Nephron progenitor cell (in vitro differentiated cells): ENCODE results near the gene RGS5.

Source experiments
- DNase-seq: peaks from one replicate; pipeline ENCODE4 v3.0.0; 2021
- H3K27ac Mint-ChIP-seq: 2 replicates; pipeline ENCODE4 v1.8.0; 2021; ENCODE audit warnings: mild to moderate bottlenecking, moderate library complexity, mixed read lengths
- H3K27me3 Mint-ChIP-seq: 2 replicates; pipeline ENCODE4 v1.8.0; 2021; ENCODE audit warnings: mild to moderate bottlenecking, low read depth, mixed read lengths; ENCODE audit not compliant: poor library complexity
- H3K36me3 Mint-ChIP-seq: 2 replicates; pipeline ENCODE4 v1.8.0; 2021; ENCODE audit warnings: low read depth, mixed read lengths
- H3K4me1 Mint-ChIP-seq: 2 replicates; pipeline ENCODE4 v1.8.0; 2021; ENCODE audit warnings: mixed read lengths
- H3K4me3 Mint-ChIP-seq: 2 replicates; pipeline ENCODE4 v1.8.0; 2021; ENCODE audit warnings: mild to moderate bottlenecking, moderate library complexity, mixed read lengths
- H3K9me3 Mint-ChIP-seq: 2 replicates; pipeline ENCODE4 v1.8.0; 2021; ENCODE audit warnings: mild to moderate bottlenecking, moderate library complexity, mixed read lengths
- TF ChIP-seq, protein P1 (sequence below): fragments of 200-600 bp; sonication (generic); IDR thresholded peaks from 2 replicates; pipeline ENCODE4 v1.5.0; 2021; ENCODE audit warnings: antibody characterized with exemption

Gene RGS5

GRCh38 chr1:163137556-163138265 is 65.0 kb downstream of the RGS5 start:
- DNase-seq = no peak
- Mint-ChIP-seq H3K4me3 (no peak overlapping the region), H3K9me3 (peaks cover 3% of the 10 kb centered on the region), H3K4me1 (peaks cover 4% of the 10 kb centered on the region), H3K36me3 (no peaks in the 10 kb centered on the region), H3K27me3 (no peaks in the 10 kb centered on the region), H3K27ac (no peak overlapping the region)
- TF ChIP-seq, protein P1, sequence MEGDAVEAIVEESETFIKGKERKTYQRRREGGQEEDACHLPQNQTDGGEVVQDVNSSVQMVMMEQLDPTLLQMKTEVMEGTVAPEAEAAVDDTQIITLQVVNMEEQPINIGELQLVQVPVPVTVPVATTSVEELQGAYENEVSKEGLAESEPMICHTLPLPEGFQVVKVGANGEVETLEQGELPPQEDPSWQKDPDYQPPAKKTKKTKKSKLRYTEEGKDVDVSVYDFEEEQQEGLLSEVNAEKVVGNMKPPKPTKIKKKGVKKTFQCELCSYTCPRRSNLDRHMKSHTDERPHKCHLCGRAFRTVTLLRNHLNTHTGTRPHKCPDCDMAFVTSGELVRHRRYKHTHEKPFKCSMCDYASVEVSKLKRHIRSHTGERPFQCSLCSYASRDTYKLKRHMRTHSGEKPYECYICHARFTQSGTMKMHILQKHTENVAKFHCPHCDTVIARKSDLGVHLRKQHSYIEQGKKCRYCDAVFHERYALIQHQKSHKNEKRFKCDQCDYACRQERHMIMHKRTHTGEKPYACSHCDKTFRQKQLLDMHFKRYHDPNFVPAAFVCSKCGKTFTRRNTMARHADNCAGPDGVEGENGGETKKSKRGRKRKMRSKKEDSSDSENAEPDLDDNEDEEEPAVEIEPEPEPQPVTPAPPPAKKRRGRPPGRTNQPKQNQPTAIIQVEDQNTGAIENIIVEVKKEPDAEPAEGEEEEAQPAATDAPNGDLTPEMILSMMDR = no peak

- H3K27ac Mint-ChIP-seq = no peak overlapping the region
- peaks cover 3% of the 10 kb centered on the region for H3K27me3 Mint-ChIP-seq
- no peak for DNase-seq
- H3K4me1 Mint-ChIP-seq = peaks cover 4% of the 10 kb centered on the region
- H3K36me3 Mint-ChIP-seq = no peaks in the 10 kb centered on the region
- no peak overlapping the region for H3K4me3 Mint-ChIP-seq
- TF ChIP-seq, protein P1 = no peak
- peaks cover 3% of the 10 kb centered on the region for H3K9me3 Mint-ChIP-seq
These were observed 70.7 kb downstream of the RGS5 start for GRCh38 chr1:163131981-163132380.

DNA sequence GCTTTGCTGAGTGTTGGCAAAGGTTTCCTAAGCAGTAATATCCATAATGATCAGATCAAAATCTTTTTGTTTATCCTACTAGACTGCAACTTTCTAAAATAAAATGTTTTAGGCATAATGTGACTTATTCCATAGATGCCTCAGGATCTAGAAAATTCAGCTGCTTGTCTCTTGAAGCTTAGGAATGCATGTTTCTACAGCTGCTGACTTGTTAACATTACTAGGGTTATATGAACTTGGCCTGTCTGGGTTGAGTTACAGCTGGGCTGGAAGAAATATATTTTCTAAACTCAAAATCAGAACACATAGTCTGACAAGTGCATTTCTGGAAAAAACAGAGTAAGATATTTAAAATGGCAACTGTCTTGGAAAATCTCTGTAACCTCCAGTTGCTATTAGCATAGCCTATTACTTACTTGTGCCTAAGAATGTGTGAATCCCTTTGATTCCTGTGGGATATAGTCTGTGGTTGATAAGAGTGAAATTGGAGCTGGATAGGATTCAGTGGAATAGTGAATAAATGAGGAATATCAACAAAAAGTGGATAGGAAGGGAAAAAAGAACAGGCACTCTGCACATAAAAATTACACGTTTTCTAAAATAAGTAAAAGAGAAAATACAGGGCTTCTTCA is 72.4 kb downstream of the RGS5 start:
- Mint-ChIP-seq H3K36me3 (no peaks in the 10 kb centered on the region), H3K9me3 (no peaks in the 10 kb centered on the region), H3K4me3 (no peak overlapping the region), H3K27ac (no peak overlapping the region), H3K4me1 (peaks cover 4% of the 10 kb centered on the region), H3K27me3 (peaks cover 3% of the 10 kb centered on the region)
- no peak for DNase-seq
- TF ChIP-seq, protein P1 = no peak

- no peak for DNase-seq
- H3K4me1 Mint-ChIP-seq = no peaks in the 10 kb centered on the region
- H3K27me3 Mint-ChIP-seq = peaks cover 3% of the 10 kb centered on the region
- TF ChIP-seq, protein P1 = no peak
- no peaks in the 10 kb centered on the region for H3K9me3 Mint-ChIP-seq
- no peak overlapping the region for H3K4me3 Mint-ChIP-seq
- H3K27ac Mint-ChIP-seq = no peak overlapping the region
- no peaks in the 10 kb centered on the region for H3K36me3 Mint-ChIP-seq
These were observed 74.4 kb downstream of the RGS5 start for GRCh38 chr1:163128282-163128681.

GRCh38 chr1:163124812-163125211 is 77.9 kb downstream of the RGS5 start:
- Mint-ChIP-seq H3K4me1 (no peaks in the 10 kb centered on the region), H3K9me3 (no peaks in the 10 kb centered on the region), H3K27me3 (no peaks in the 10 kb centered on the region), H3K4me3 (no peak overlapping the region), H3K36me3 (no peaks in the 10 kb centered on the region), H3K27ac (no peak overlapping the region)
- TF ChIP-seq, protein P1 = no peak
- no peak for DNase-seq

- Mint-ChIP-seq H3K27me3 (peaks cover 6% of the 10 kb centered on the region), H3K4me3 (no peak overlapping the region), H3K4me1 (no peaks in the 10 kb centered on the region)
These were observed 82.3 kb downstream of the RGS5 start for GRCh38 chr1:163120372-163120771.

More at GRCh38 chr1:163120372-163120771, 82.3 kb downstream of the RGS5 start:
- no peak overlapping the region for H3K27ac Mint-ChIP-seq
- TF ChIP-seq, protein P1 = no peak
- H3K9me3 Mint-ChIP-seq = no peaks in the 10 kb centered on the region
- H3K36me3 Mint-ChIP-seq = no peaks in the 10 kb centered on the region
- DNase-seq = no peak
